LNCAP (cell line): Measurements from ENCODE around the gene RNF151.

Source experiments
- TF ChIP-seq, protein P1 (sequence below): fragments of 450-650 bp; IDR thresholded peaks from 2 replicates; pipeline ENCODE4 v1.5.1; 2017; ENCODE audit warnings: mild to moderate bottlenecking

Gene RNF151

DNA sequence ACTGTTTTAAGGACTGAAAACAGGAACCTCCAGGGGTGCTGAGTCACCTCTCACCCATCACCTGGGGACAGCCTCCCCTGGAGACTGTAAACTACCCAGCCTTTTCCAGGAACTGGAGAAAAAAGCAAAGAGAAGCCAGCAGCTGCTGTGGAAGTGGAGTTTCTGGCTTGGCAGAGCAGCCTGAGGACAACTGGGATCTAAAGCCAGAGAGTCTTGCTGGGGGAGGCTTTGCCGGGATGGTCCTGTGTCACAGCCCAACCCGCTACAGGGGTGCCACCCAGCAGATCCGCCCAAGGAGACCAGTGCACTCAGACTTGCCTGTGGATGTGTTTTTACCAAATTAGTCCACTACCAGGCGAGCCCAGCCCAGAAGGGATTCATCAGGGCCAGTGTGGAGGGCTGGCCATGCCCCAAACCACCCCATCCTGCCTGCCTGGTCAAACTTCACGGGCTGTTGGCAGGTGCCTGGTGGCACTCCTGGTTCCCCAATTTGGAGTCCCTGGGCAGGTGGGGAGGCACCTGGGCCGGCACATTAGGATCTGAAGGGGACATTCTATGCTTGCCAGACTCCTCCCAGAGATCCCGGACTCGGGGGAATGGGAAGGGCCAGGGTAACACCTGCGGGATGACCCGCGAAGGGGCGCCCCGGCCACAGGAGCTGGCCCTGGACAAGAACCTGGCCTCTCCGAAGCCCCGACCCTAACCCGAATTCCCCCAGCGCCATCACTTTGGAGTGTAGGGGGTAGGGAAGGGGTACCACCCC is 24.4 kb upstream of the RNF151 start:
- TF ChIP-seq, protein P1, sequence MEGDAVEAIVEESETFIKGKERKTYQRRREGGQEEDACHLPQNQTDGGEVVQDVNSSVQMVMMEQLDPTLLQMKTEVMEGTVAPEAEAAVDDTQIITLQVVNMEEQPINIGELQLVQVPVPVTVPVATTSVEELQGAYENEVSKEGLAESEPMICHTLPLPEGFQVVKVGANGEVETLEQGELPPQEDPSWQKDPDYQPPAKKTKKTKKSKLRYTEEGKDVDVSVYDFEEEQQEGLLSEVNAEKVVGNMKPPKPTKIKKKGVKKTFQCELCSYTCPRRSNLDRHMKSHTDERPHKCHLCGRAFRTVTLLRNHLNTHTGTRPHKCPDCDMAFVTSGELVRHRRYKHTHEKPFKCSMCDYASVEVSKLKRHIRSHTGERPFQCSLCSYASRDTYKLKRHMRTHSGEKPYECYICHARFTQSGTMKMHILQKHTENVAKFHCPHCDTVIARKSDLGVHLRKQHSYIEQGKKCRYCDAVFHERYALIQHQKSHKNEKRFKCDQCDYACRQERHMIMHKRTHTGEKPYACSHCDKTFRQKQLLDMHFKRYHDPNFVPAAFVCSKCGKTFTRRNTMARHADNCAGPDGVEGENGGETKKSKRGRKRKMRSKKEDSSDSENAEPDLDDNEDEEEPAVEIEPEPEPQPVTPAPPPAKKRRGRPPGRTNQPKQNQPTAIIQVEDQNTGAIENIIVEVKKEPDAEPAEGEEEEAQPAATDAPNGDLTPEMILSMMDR: no peak

- TF ChIP-seq, protein P1: no peak
Observed at GRCh38 chr16:1942810-1943726, 23.6 kb upstream of the RNF151 start, which contains the start of gene MSRB1. TSS of gene MSRB1 (minus strand) at chr16:1943199. CDS start at chr16:1943156, 43 bp downstream.

DNA sequence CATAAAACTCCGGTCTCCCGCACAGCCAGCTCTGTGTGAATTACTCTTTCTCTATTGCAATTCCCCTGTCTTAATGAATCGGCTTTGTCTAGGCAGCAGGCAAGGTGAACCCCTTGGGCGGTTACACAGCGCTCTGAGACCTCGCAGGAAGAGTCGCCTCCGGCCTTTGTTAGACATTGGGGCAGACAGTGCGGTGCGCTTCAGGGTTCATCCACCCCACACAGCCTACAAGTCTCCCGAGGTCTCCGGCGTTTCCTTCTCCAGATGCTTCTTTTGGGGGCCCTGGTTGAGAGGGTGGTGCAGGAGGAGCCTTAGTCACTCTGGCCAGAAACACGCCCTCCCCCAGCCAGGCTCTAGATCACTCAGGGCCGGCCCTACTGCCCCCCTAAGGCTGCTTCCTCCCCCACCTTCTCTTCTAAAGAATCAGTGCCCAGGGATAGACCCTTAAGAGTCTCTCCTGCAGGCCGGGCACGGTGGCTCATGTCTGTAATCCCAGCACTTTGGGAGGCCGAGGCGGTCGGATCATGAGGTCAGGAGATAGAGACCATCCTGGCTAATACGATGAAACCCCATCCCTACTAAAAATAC is 21.9 kb upstream of the RNF151 start:
- TF ChIP-seq, protein P1: no peak

- TF ChIP-seq, protein P1: no peak
Observed at GRCh38 chr16:1945559-1946391, 20.9 kb upstream of the RNF151 start.

DNA sequence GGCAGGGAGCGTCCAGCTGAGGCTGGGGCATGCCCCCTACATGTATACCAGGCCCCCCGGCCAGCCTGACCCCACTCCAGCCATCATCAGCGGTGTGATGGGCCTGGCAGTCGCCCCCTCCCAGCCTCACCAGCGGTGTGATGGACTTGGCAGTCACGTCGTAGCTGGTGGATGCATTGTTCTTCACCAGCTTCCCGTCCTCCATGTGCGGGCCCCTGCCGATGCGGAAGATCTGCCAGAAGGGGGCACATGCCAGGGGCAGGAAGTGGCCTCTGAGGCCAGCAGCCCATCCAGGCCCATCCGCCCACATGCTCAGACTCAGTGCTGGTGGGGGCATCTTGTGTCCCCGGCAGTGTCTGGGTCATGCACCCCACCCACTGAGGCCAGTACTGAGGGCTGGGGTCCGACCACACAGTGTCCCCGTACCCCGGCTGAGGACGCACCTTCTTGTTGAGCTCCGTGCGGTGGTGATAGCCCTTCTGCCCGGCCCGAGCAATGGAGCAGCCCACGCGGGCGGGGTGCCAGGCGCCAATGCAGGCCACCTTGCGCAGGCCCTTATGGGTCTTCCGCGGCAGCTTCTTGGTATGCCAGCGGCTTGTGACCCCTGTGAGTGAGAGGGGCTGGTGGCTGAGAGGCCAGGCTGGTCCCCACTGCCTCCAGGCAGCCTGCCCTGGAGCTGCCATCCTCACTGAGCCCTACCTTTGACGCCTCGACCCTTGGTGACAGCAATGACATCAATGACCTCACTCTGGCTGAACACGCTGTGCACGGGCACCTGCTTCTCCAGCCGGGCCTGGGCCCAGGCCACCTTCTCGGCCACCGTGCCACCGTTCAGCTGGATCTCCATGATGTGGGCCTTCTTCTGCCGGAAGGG is 19.9 kb upstream of the RNF151 start:
- TF ChIP-seq, protein P1: no peak

DNA sequence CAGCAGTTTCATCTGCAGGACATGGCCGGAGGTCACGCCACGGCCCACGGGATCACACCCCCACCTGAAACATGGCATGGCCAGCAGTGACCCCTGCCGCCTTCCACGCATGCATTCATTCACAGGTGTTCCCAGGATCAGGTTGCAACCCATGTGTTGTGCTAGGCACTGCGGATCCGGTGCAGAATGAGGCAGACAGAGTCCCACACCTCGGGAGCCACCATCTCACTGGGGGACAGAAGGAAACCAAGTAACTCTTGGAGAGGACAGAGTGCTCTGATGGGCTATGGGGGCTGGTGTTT is 19.3 kb upstream of the RNF151 start:
- TF ChIP-seq, protein P1: no peak
